HG02943 (cell line): ENCODE measurements around the gene CACNA1C.

Source experiments
- ATAC-seq: cut with Tn5 transposase; IDR thresholded peaks from one replicate; pipeline ENCODE4 v1.9.1; 2021; ENCODE audit warnings: mild to moderate bottlenecking, low read depth, moderate library complexity; ENCODE audit not compliant: unreplicated experiment

The CACNA1C gene

GRCh38 chr12:2553388-2554126 is 500.8 kb downstream of the CACNA1C start:
- no peak for ATAC-seq

GRCh38 chr12:2555487-2556082 is 502.8 kb downstream of the CACNA1C start:
- ATAC-seq = no peak

GRCh38 chr12:2557597-2557996 is 504.8 kb downstream of the CACNA1C start:
- no peak for ATAC-seq

- ATAC-seq = no peak
Measured at GRCh38 chr12:2559931-2560330, 507.1 kb downstream of the CACNA1C start.

- ATAC-seq = no peak
Measured at GRCh38 chr12:2560356-2560755, 507.6 kb downstream of the CACNA1C start.

- ATAC-seq = no peak
Measured at GRCh38 chr12:2561367-2561766, 508.6 kb downstream of the CACNA1C start.

- ATAC-seq = no peak
Measured at GRCh38 chr12:2562400-2562799, 509.6 kb downstream of the CACNA1C start.

- ATAC-seq = no peak
Measured at GRCh38 chr12:2563709-2564108, 510.9 kb downstream of the CACNA1C start.

- ATAC-seq = no peak
Measured at GRCh38 chr12:2566161-2566560, 513.4 kb downstream of the CACNA1C start.

- ATAC-seq = no peak
Measured at GRCh38 chr12:2567711-2568110, 514.9 kb downstream of the CACNA1C start.

GRCh38 chr12:2570562-2570961 is 517.8 kb downstream of the CACNA1C start:
- no peak for ATAC-seq

GRCh38 chr12:2574355-2574935 is 521.7 kb downstream of the CACNA1C start:
- no peak for ATAC-seq

- ATAC-seq = no peak
Measured at GRCh38 chr12:2575245-2575644, 522.5 kb downstream of the CACNA1C start.

GRCh38 chr12:2578211-2578610 is 525.4 kb downstream of the CACNA1C start:
- ATAC-seq = no peak

GRCh38 chr12:2578772-2579171 is 526.0 kb downstream of the CACNA1C start:
- ATAC-seq = no peak

GRCh38 chr12:2580821-2581220 is 528.0 kb downstream of the CACNA1C start:
- no peak for ATAC-seq

- ATAC-seq = no peak
Measured at GRCh38 chr12:2581293-2582045, 528.7 kb downstream of the CACNA1C start.

- no peak for ATAC-seq
Measured at GRCh38 chr12:2582631-2583030, 529.8 kb downstream of the CACNA1C start.

- ATAC-seq = no peak
Measured at GRCh38 chr12:2583091-2583497, 530.3 kb downstream of the CACNA1C start.

GRCh38 chr12:2583642-2584401 is 531.0 kb downstream of the CACNA1C start:
- no peak for ATAC-seq
